Brain microvascular endothelial cell (primary cell): Measurements from ENCODE around the gene ARHGAP15.

Experiments used
- DNase-seq: peaks from one replicate; pipeline ENCODE4 v3.0.0-alpha.2; 2020
- H3K27ac ChIP-seq: fragments of 250-450 bp; sonication (Bioruptor Pico); 2 replicates; pipeline ENCODE4 v1.5.1; 2020; ENCODE audit warnings: mild to moderate bottlenecking, moderate library complexity
- H3K27me3 ChIP-seq: fragments of 250-450 bp; sonication (Bioruptor Pico); replicated peaks from 2 replicates; pipeline ENCODE4 v1.5.1; 2020; ENCODE audit warnings: mild to moderate bottlenecking
- H3K36me3 ChIP-seq: fragments of 250-450 bp; sonication (Bioruptor Pico); replicated peaks from 2 replicates; pipeline ENCODE4 v1.5.1; 2020; ENCODE audit warnings: mild to moderate bottlenecking
- H3K4me3 ChIP-seq: 2 replicates; pipeline ENCODE4 v1.5.1; 2011; ENCODE audit warnings: low read depth, mild to moderate bottlenecking, control low read depth, low read length, moderate library complexity
- CTCF ChIP-seq: IDR thresholded peaks from 2 replicates; pipeline ENCODE4 v1.5.1; 2011; ENCODE audit warnings: low read depth, mild to moderate bottlenecking, moderate library complexity, low read length, control low read depth, inconsistent platforms; ENCODE audit errors: missing control alignments
- in situ Hi-C: cut with HindIII; loops from 2 replicates; pipeline ENCODE4 v1.10.0; 2017; ENCODE audit warnings: low sequenced_read_pairs, low pct_ligation_motif_present

The ARHGAP15 gene

GRCh38 chr2:143151111-143151752 is 22.0 kb downstream of the ARHGAP15 start:
- in situ Hi-C loops: no loop called here
- no peak for TF ChIP-seq CTCF
- Histone ChIP-seq H3K27me3 (no peaks in the 10 kb centered on the region), H3K36me3 (no peaks in the 10 kb centered on the region), H3K4me3 (no peak overlapping the region), H3K27ac (no peak overlapping the region)
- DNase-seq: no peak

GRCh38 chr2:143152219-143152618 is 23.0 kb downstream of the ARHGAP15 start:
- Histone ChIP-seq H3K4me3 (no peak overlapping the region), H3K36me3 (no peaks in the 10 kb centered on the region), H3K27me3 (no peaks in the 10 kb centered on the region), H3K27ac (no peak overlapping the region)
- TF ChIP-seq CTCF: no peak
- DNase-seq: no peak
- in situ Hi-C loops: no loop called here

GRCh38 chr2:143152637-143153036 is 23.4 kb downstream of the ARHGAP15 start:
- in situ Hi-C loops: no loop called here

GRCh38 chr2:143155661-143156060 is 26.4 kb downstream of the ARHGAP15 start:
- no peak overlapping the region for H3K27ac ChIP-seq

More at GRCh38 chr2:143152637-143153036, 23.4 kb downstream of the ARHGAP15 start:
- no peak for DNase-seq
- H3K27ac ChIP-seq: no peak overlapping the region
- TF ChIP-seq CTCF: no peak
- H3K36me3 ChIP-seq: no peaks in the 10 kb centered on the region
- H3K27me3 ChIP-seq: no peaks in the 10 kb centered on the region
- no peak overlapping the region for H3K4me3 ChIP-seq

GRCh38 chr2:143157001-143157400 is 27.8 kb downstream of the ARHGAP15 start:
- no peak for DNase-seq
- H3K27ac ChIP-seq: no peak overlapping the region
- H3K27me3 ChIP-seq: no peaks in the 10 kb centered on the region
- no peaks in the 10 kb centered on the region for H3K36me3 ChIP-seq
- H3K4me3 ChIP-seq: no peak overlapping the region
- in situ Hi-C loops: no loop called here
- TF ChIP-seq CTCF: no peak

More at GRCh38 chr2:143155661-143156060, 26.4 kb downstream of the ARHGAP15 start:
- no peak for DNase-seq
- no peak for TF ChIP-seq CTCF
- no peaks in the 10 kb centered on the region for H3K27me3 ChIP-seq
- H3K36me3 ChIP-seq: no peaks in the 10 kb centered on the region
- in situ Hi-C loops: no loop called here
- no peak overlapping the region for H3K4me3 ChIP-seq

GRCh38 chr2:143157418-143157817 is 28.2 kb downstream of the ARHGAP15 start:
- Histone ChIP-seq H3K36me3 (no peaks in the 10 kb centered on the region), H3K27ac (no peak overlapping the region), H3K4me3 (no peak overlapping the region), H3K27me3 (no peaks in the 10 kb centered on the region)
- no peak for DNase-seq
- no peak for TF ChIP-seq CTCF
- in situ Hi-C loops: no loop called here
